ENCODE results near the gene EPSTI1. TPM values are rescaled to one million over a fixed set of nuclear protein-coding genes. Genes with fewer than 3 reads are reported as not detected.
"Not testable (repeated sequence)": the region's sequence is repeated elsewhere in the genome, so short reads cannot be mapped to it uniquely, and the experiment has no call there.

EPSTI1 gene
- total RNA-seq, 4 donors from 2014 or later, result 13.1 to 145 (median 18.7) TPM

- DNase-seq, result no peak
- 84 to 100% methylated on average over 4 to 8 of the region's 8 CpGs for WGBS, 2 donors (ENCODE audit: low coverage in 1 of 2)
- in situ Hi-C loops (cut with MboI; ENCODE audit: low pct_ligation_motif_present in 1 of 4, low pct_unique_long_range_greater_than_20kb in 1 of 4, low sequenced_read_pairs in 3 of 4), result no loop called here
- intact Hi-C loops (cut with DNase I; ENCODE audit: low total_unique reads), result no loop called here
- H3K4me3 ChIP-seq, result no peak overlapping the region
- H3K27ac ChIP-seq, result no peak overlapping the region
- H3K4me1 ChIP-seq, result peaks cover 0 to 3% (median 0%) of the 10 kb centered on the region in 4 donors
- H3K27me3 ChIP-seq, result no peaks in the 10 kb centered on the region
- no peaks in the 10 kb centered on the region for H3K9me3 ChIP-seq
- no peaks in the 10 kb centered on the region for H3K36me3 ChIP-seq
- TF ChIP-seq EP300 (IDR thresholded peaks at IDR 0.05; ENCODE audit: low read depth) (no peak), POLR2A (IDR thresholded peaks at IDR 0.05) (no peak), CTCF (IDR thresholded peaks at IDR 0.05) (no peak), POLR2AphosphoS5 (IDR thresholded peaks at IDR 0.05) (no peak)
These were observed 119.0 kb downstream of the EPSTI1 start for GRCh38 chr13:42873081-42873480.

GRCh38 chr13:42867232-42867631 is 124.8 kb downstream of the EPSTI1 start:
- DNase-seq, result no peak
- Histone ChIP-seq H3K27me3 (no peaks in the 10 kb centered on the region), H3K36me3 (no peaks in the 10 kb centered on the region), H3K4me3 (no peak overlapping the region), H3K27ac (no peak overlapping the region), H3K9me3 (no peaks in the 10 kb centered on the region), H3K4me1 (no peaks in the 10 kb centered on the region)
- in situ Hi-C loops (cut with MboI; ENCODE audit: low pct_ligation_motif_present in 1 of 4, low pct_unique_long_range_greater_than_20kb in 1 of 4, low sequenced_read_pairs in 3 of 4), result no loop called here
- 73% methylated on average over 4 of the region's 4 CpGs; no CpG with 5 or more reads in 1 of the 2 donors for WGBS, 2 donors (ENCODE audit: low coverage in 1 of 2)
- TF ChIP-seq POLR2A (IDR thresholded peaks at IDR 0.05) (no peak), EP300 (IDR thresholded peaks at IDR 0.05; ENCODE audit: low read depth) (no peak), POLR2AphosphoS5 (IDR thresholded peaks at IDR 0.05) (no peak), CTCF (IDR thresholded peaks at IDR 0.05) (no peak)
- intact Hi-C loops (cut with DNase I; ENCODE audit: low total_unique reads), result no loop called here

- Histone ChIP-seq H3K36me3 (no peaks in the 10 kb centered on the region), H3K9me3 (no peaks in the 10 kb centered on the region), H3K27me3 (no peaks in the 10 kb centered on the region), H3K27ac (no peak overlapping the region), H3K4me3 (no peak overlapping the region), H3K4me1 (no peaks in the 10 kb centered on the region)
- in situ Hi-C loops (cut with MboI; ENCODE audit: low pct_ligation_motif_present in 1 of 4, low pct_unique_long_range_greater_than_20kb in 1 of 4, low sequenced_read_pairs in 3 of 4) (no loop called here), intact Hi-C loops (cut with DNase I; ENCODE audit: low total_unique reads) (no loop called here)
- no peak for DNase-seq
- no peak for TF ChIP-seq POLR2AphosphoS5 (IDR thresholded peaks at IDR 0.05)
- no peak for TF ChIP-seq CTCF (IDR thresholded peaks at IDR 0.05)
- TF ChIP-seq POLR2A (IDR thresholded peaks at IDR 0.05), result no peak
- TF ChIP-seq EP300 (IDR thresholded peaks at IDR 0.05; ENCODE audit: low read depth), result no peak
- WGBS, 2 donors (ENCODE audit: low coverage in 1 of 2), result 90% methylated on average over 2 of the region's 2 CpGs; no CpG with 5 or more reads in 1 of the 2 donors
These were observed 126.3 kb downstream of the EPSTI1 start for GRCh38 chr13:42865768-42866102.

GRCh38 chr13:42864952-42865767 is 126.9 kb downstream of the EPSTI1 start:
- TF ChIP-seq POLR2AphosphoS5 (IDR thresholded peaks at IDR 0.05), result no peak
- TF ChIP-seq POLR2A (IDR thresholded peaks at IDR 0.05), result no peak
- TF ChIP-seq EP300 (IDR thresholded peaks at IDR 0.05; ENCODE audit: low read depth), result no peak
- TF ChIP-seq CTCF (IDR thresholded peaks at IDR 0.05), result no peak
- Histone ChIP-seq H3K9me3 (no peaks in the 10 kb centered on the region), H3K4me3 (no peak overlapping the region), H3K36me3 (no peaks in the 10 kb centered on the region), H3K27ac (no peak overlapping the region), H3K4me1 (no peaks in the 10 kb centered on the region), H3K27me3 (no peaks in the 10 kb centered on the region)
- intact Hi-C loops (cut with DNase I; ENCODE audit: low total_unique reads), result no loop called here
- 65 to 80% methylated on average over 5 to 10 of the region's 10 CpGs for WGBS, 2 donors (ENCODE audit: low coverage in 1 of 2)
- in situ Hi-C loops (cut with MboI; ENCODE audit: low pct_ligation_motif_present in 1 of 4, low pct_unique_long_range_greater_than_20kb in 1 of 4, low sequenced_read_pairs in 3 of 4), result no loop called here
- no peak for DNase-seq

GRCh38 chr13:42862370-42862769 is 129.7 kb downstream of the EPSTI1 start:
- in situ Hi-C loops (cut with MboI; ENCODE audit: low pct_ligation_motif_present in 1 of 4, low pct_unique_long_range_greater_than_20kb in 1 of 4, low sequenced_read_pairs in 3 of 4); H3K9me3 ChIP-seq; DNase-seq; H3K4me1 ChIP-seq; H3K27me3 ChIP-seq; H3K27ac ChIP-seq; H3K36me3 ChIP-seq; intact Hi-C loops (cut with DNase I; ENCODE audit: low total_unique reads); H3K4me3 ChIP-seq: not testable (repeated sequence)
- WGBS, 2 donors (ENCODE audit: low coverage in 1 of 2), result 79 to 86% methylated on average over 2 of the region's 2 CpGs

All from transverse colon (tissue), 4 donors.